OCI-LY7 (cell line): Measurements from ENCODE around the gene HSPA4L. TPM values are rescaled to one million over a fixed set of nuclear protein-coding genes. Genes with fewer than 3 reads are reported as not detected.

ENCODE experiments used
- BruUV-seq: library from RNA; stranded (reverse); fragments of 400-500 nt; replicated peaks from 2 replicates; lab custom pipeline; 2021; lab: Mats Ljungman, UMichigan
- CTCF ChIA-PET: fragments of 300-600 bp; sonication (Branson Sonifier 250); formaldehyde crosslinking; loops from one replicate; lab custom pipeline; 2022; ENCODE audit warnings: antibody characterized with exemption; ENCODE audit not compliant: unreplicated experiment; lab: Charles Lee
- POLR2A ChIA-PET: fragments of 300-600 bp; sonication (Branson Sonifier 250); formaldehyde crosslinking; loops from one replicate; lab custom pipeline; 2022; ENCODE audit warnings: antibody characterized with exemption; lab: Charles Lee
- DNase-seq: peaks from one replicate; pipeline ENCODE4 v3.0.0-alpha.2; 2015; ENCODE audit warnings: low spot score
- H2AFZ ChIP-seq: fragments of 200-600 bp; sonication (generic), shearing (Covaris generic); 2 replicates; pipeline ENCODE4 v1.6.1; 2014; ENCODE audit warnings: mild to moderate bottlenecking, antibody characterized with exemption, low read length, moderate library complexity
- H3K27ac ChIP-seq: fragments of 200-600 bp; sonication (generic); 2 replicates; pipeline ENCODE4 v1.5.1; 2014; ENCODE audit warnings: mixed run types, low read depth, mild to moderate bottlenecking, moderate library complexity, low read length, inconsistent platforms; ENCODE audit not compliant: poor library complexity, severe bottlenecking
- H3K36me3 ChIP-seq: fragments of 200-600 bp; sonication (generic); 2 replicates; pipeline ENCODE4 v1.6.1; 2014; ENCODE audit warnings: mild to moderate bottlenecking, antibody characterized with exemption, low read length, moderate library complexity, mixed read lengths; ENCODE audit not compliant: insufficient read depth
- H3K4me1 ChIP-seq: fragments of 200-600 bp; sonication (generic); 2 replicates; pipeline ENCODE4 v1.5.1; 2014; ENCODE audit warnings: mild to moderate bottlenecking, low read length; ENCODE audit not compliant: insufficient read depth, poor library complexity, severe bottlenecking
- H3K4me2 ChIP-seq: fragments of 200-600 bp; sonication (generic); 2 replicates; pipeline ENCODE4 v1.6.1; 2014; ENCODE audit warnings: mild to moderate bottlenecking, low read length
- H3K4me3 ChIP-seq: fragments of 200-600 bp; sonication (generic); 2 replicates; pipeline ENCODE4 v1.5.1; 2014; ENCODE audit warnings: mild to moderate bottlenecking, low read depth, low read length; ENCODE audit not compliant: poor library complexity, severe bottlenecking
- H3K79me2 ChIP-seq: fragments of 200-600 bp; sonication (generic); 2 replicates; pipeline ENCODE4 v1.6.1; 2016; ENCODE audit warnings: low read depth, mild to moderate bottlenecking, low read length, moderate library complexity, mixed read lengths; ENCODE audit not compliant: insufficient read depth
- H3K9me2 ChIP-seq: fragments of 200-600 bp; sonication (generic); 2 replicates; pipeline ENCODE4 v1.6.1; 2016; ENCODE audit warnings: mild to moderate bottlenecking, low read length, mixed read lengths; ENCODE audit not compliant: insufficient read depth
- H3K9me3 ChIP-seq: fragments of 200-600 bp; sonication (generic); 2 replicates; pipeline ENCODE4 v1.6.1; 2014; ENCODE audit warnings: mild to moderate bottlenecking, mixed run types, low read length, mixed read lengths
- H4K20me1 ChIP-seq: fragments of 200-600 bp; sonication (generic); 2 replicates; pipeline ENCODE4 v1.6.1; 2014; ENCODE audit warnings: mild to moderate bottlenecking, antibody characterized with exemption, low read length, moderate library complexity, mixed read lengths; ENCODE audit not compliant: insufficient read depth
- CTCF ChIP-seq: fragments of 200-600 bp; sonication (generic); conservative IDR thresholded peaks from 2 replicates; pipeline ENCODE4 v1.5.1; 2014; ENCODE audit warnings: mild to moderate bottlenecking, antibody characterized with exemption, low read length, moderate library complexity, mixed read lengths
- EZH2phosphoT487 ChIP-seq: fragments of 200-600 bp; sonication (generic); IDR thresholded peaks from 2 replicates; pipeline ENCODE4 v1.6.1; 2018; ENCODE audit warnings: low read depth, borderline replicate concordance, mild to moderate bottlenecking, mixed run types, antibody characterized with exemption, low read length, moderate library complexity, mixed read lengths
- intact Hi-C: fragments of 100-400 bp; cut with micrococcal nuclease; formaldehyde crosslinking; loops from one replicate; pipeline ENCODE4 v1.10.0; 2022; ENCODE audit not compliant: unreplicated experiment
- total RNA-seq, 2 experiments: library from RNA; depleted of rRNA in 1 of 2; stranded (reverse); fragments of >200 nt in 1 of 2; shearing (Covaris generic) in 1 of 2; gene quantifications; 2 replicates each; pipeline ENCODE4 v1.2.3, GENCODE V29; 2014 to 2022

HSPA4L gene
- total RNA-seq, 2 experiments from 2014 or later = not detected

GRCh38 chr4:127777487-127777886 is 4.6 kb upstream of the HSPA4L start:
- intact Hi-C loops = no loop called here
- Histone ChIP-seq H3K9me2 (no peaks in the 10 kb centered on the region), H3K79me2 (no peaks in the 10 kb centered on the region), H4K20me1 (no peaks in the 10 kb centered on the region), H3K4me3 (no peak overlapping the region), H2AFZ (no peak overlapping the region), H3K27ac (no peak overlapping the region), H3K4me1 (peaks cover 5% of the 10 kb centered on the region), H3K9me3 (no peaks in the 10 kb centered on the region), H3K36me3 (no peaks in the 10 kb centered on the region), H3K4me2 (no peak overlapping the region)
- ChIA-PET CTCF (no interaction called here), POLR2A (no interaction called here)
- BruUV-seq = no TSS peak
- TF ChIP-seq EZH2phosphoT487 (no peak), CTCF (no peak)
- no peak for DNase-seq

GRCh38 chr4:127778102-127778501 is 4.0 kb upstream of the HSPA4L start:
- intact Hi-C loops = no loop called here
- POLR2A ChIA-PET = no interaction called here
- H3K4me2 ChIP-seq = no peak overlapping the region
- DNase-seq = no peak
- no peaks in the 10 kb centered on the region for H3K9me2 ChIP-seq
- peaks cover 5% of the 10 kb centered on the region for H3K4me1 ChIP-seq
- TF ChIP-seq CTCF (no peak), EZH2phosphoT487 (no peak)
- no peaks in the 10 kb centered on the region for H3K36me3 ChIP-seq
- no peaks in the 10 kb centered on the region for H3K79me2 ChIP-seq
- no peaks in the 10 kb centered on the region for H3K9me3 ChIP-seq
- H3K4me3 ChIP-seq = no peak overlapping the region
- no TSS peak for BruUV-seq
- CTCF ChIA-PET = no interaction called here
- H4K20me1 ChIP-seq = no peaks in the 10 kb centered on the region
- H3K27ac ChIP-seq = no peak overlapping the region
- H2AFZ ChIP-seq = no peak overlapping the region

GRCh38 chr4:127780598-127780997 is 1.5 kb upstream of the HSPA4L start:
- Histone ChIP-seq H3K27ac (no peak overlapping the region), H3K79me2 (no peaks in the 10 kb centered on the region), H3K9me3 (no peaks in the 10 kb centered on the region), H3K9me2 (no peaks in the 10 kb centered on the region), H3K4me2 (no peak overlapping the region), H3K4me1 (peaks cover 5% of the 10 kb centered on the region), H2AFZ (no peak overlapping the region), H3K36me3 (no peaks in the 10 kb centered on the region), H3K4me3 (no peak overlapping the region), H4K20me1 (no peaks in the 10 kb centered on the region)
- intact Hi-C loops = no loop called here
- BruUV-seq = no TSS peak
- POLR2A ChIA-PET = interaction anchor here (0.7 kb wide), 1 partner anchor 1985 kb away, joined by 3 read pairs; no protein-coding TSS in a partner anchor
- CTCF ChIA-PET = no interaction called here
- TF ChIP-seq EZH2phosphoT487 = no peak
- TF ChIP-seq CTCF = no peak
- no peak for DNase-seq
